H9 (cell line): Measurements from ENCODE around the gene SYNPO2. TPM values are rescaled to one million over a fixed set of nuclear protein-coding genes. Genes with fewer than 3 reads are reported as not detected.

Experiments
- DNase-seq: peaks from one replicate; pipeline ENCODE4 v3.0.0-alpha.2; 2017
- H2AFZ ChIP-seq: one replicate; pipeline ENCODE4 v1.6.1; 2013; ENCODE audit warnings: mild to moderate bottlenecking, low read length, control low read depth, moderate library complexity
- H2AK5ac ChIP-seq: 2 replicates; pipeline ENCODE4 v1.6.1; 2013; ENCODE audit warnings: low read length, control low read depth, mixed read lengths; ENCODE audit not compliant: insufficient read length
- H2BK120ac ChIP-seq: one replicate; pipeline ENCODE4 v1.6.1; 2013; ENCODE audit warnings: low read depth, mild to moderate bottlenecking, low read length, control low read depth, inconsistent platforms; ENCODE audit not compliant: poor library complexity, severe bottlenecking
- H2BK12ac ChIP-seq: 2 replicates; pipeline ENCODE4 v1.6.1; 2013; ENCODE audit warnings: low read length, control low read depth, mixed read lengths, low read depth; ENCODE audit not compliant: insufficient read length
- H2BK15ac ChIP-seq: 2 replicates; pipeline ENCODE4 v1.6.1; 2013; ENCODE audit warnings: low read depth, low read length, control low read depth
- H2BK20ac ChIP-seq: one replicate; pipeline ENCODE4 v1.6.1; 2013; ENCODE audit warnings: low read depth, mild to moderate bottlenecking, low read length, control low read depth, inconsistent platforms; ENCODE audit not compliant: poor library complexity, severe bottlenecking
- H2BK5ac ChIP-seq: 2 replicates; pipeline ENCODE4 v1.6.1; 2013; ENCODE audit warnings: low read length, control low read depth, mixed read lengths; ENCODE audit not compliant: insufficient read length
- H3K14ac ChIP-seq: 2 replicates; pipeline ENCODE4 v1.6.1; 2013; ENCODE audit warnings: low read length, control low read depth; ENCODE audit not compliant: insufficient read depth
- H3K18ac ChIP-seq: 2 replicates; pipeline ENCODE4 v1.6.1; 2013; ENCODE audit warnings: low read depth, mild to moderate bottlenecking, mixed read lengths, low read length, control low read depth; ENCODE audit not compliant: insufficient read length
- H3K23ac ChIP-seq: 2 replicates; pipeline ENCODE4 v1.6.1; 2013; ENCODE audit warnings: low read length, control low read depth, mixed read lengths, low read depth; ENCODE audit not compliant: insufficient read length
- H3K23me2 ChIP-seq: 2 replicates; pipeline ENCODE4 v1.6.1; 2013; ENCODE audit warnings: low read depth, mild to moderate bottlenecking, mixed read lengths, low read length, control low read depth; ENCODE audit not compliant: insufficient read length, poor library complexity, severe bottlenecking
- H3K27ac ChIP-seq: 2 replicates; pipeline ENCODE4 v1.5.1; 2013; ENCODE audit warnings: low read length, control low read depth, mixed read lengths, low read depth; ENCODE audit not compliant: insufficient read length
- H3K27me3 ChIP-seq: 2 replicates; pipeline ENCODE4 v1.6.1; 2013; ENCODE audit warnings: low read length, control low read depth, inconsistent platforms; ENCODE audit not compliant: insufficient read depth
- H3K4ac ChIP-seq: 2 replicates; pipeline ENCODE4 v1.6.1; 2013; ENCODE audit warnings: low read depth, mild to moderate bottlenecking, control low read depth, inconsistent platforms, low read length, moderate library complexity
- H3K4me1 ChIP-seq: 2 replicates; pipeline ENCODE4 v1.6.1; 2013; ENCODE audit warnings: low read length, control low read depth, inconsistent platforms; ENCODE audit not compliant: insufficient read depth
- H3K4me2 ChIP-seq: 2 replicates; pipeline ENCODE4 v1.6.1; 2013; ENCODE audit warnings: low read length, control low read depth, mixed read lengths; ENCODE audit not compliant: insufficient read length, insufficient read depth
- H3K56ac ChIP-seq: 2 replicates; pipeline ENCODE4 v1.6.1; 2013; ENCODE audit warnings: low read depth, mild to moderate bottlenecking, mixed read lengths, low read length, control low read depth; ENCODE audit not compliant: insufficient read length
- H3K79me1 ChIP-seq: 2 replicates; pipeline ENCODE4 v1.6.1; 2013; ENCODE audit warnings: low read depth, mild to moderate bottlenecking, moderate library complexity, low read length, control low read depth, inconsistent platforms; ENCODE audit not compliant: insufficient read depth, poor library complexity, severe bottlenecking
- H3K79me2 ChIP-seq: 2 replicates; pipeline ENCODE4 v1.6.1; 2013; ENCODE audit warnings: low read length, control low read depth, inconsistent platforms; ENCODE audit not compliant: insufficient read depth
- H3K9ac ChIP-seq: 2 replicates; pipeline ENCODE4 v1.6.1; 2013; ENCODE audit warnings: low read length, control low read depth, mixed read lengths; ENCODE audit not compliant: insufficient read length; ENCODE audit errors: extremely low read depth
- H3K9me3 ChIP-seq: one replicate; pipeline ENCODE4 v1.6.1; 2013; ENCODE audit warnings: low read depth, low read length, inconsistent platforms; ENCODE audit not compliant: control insufficient read depth
- H3T11ph ChIP-seq: one replicate; pipeline ENCODE4 v1.6.1; 2013; ENCODE audit warnings: mild to moderate bottlenecking, low read length, control low read depth, inconsistent platforms
- H4K20me1 ChIP-seq: one replicate; pipeline ENCODE4 v1.6.1; 2013; ENCODE audit not compliant: control insufficient read depth, insufficient read length, insufficient read depth
- H4K5ac ChIP-seq: 2 replicates; pipeline ENCODE4 v1.6.1; 2013; ENCODE audit warnings: low read depth, mild to moderate bottlenecking, mixed read lengths, low read length, control low read depth; ENCODE audit not compliant: insufficient read length
- H4K8ac ChIP-seq: replicated peaks from 2 replicates; pipeline ENCODE4 v1.6.1; 2013; ENCODE audit warnings: low read length, control low read depth, mixed read lengths, low read depth; ENCODE audit not compliant: insufficient read length
- H4K91ac ChIP-seq: 2 replicates; pipeline ENCODE4 v1.6.1; 2013; ENCODE audit warnings: low read depth, mild to moderate bottlenecking, moderate library complexity, mixed read lengths, low read length, control low read depth; ENCODE audit not compliant: insufficient read length
- H3K27ac Mint-ChIP-seq, 3 experiments: 2 replicates in 2 of 3; 3 replicates in 1 of 3; pipeline ENCODE4 v1.8.0; 2020 to 2021; ENCODE audit warnings: mixed read lengths in 3 of 3, mild to moderate bottlenecking in 1 of 3, moderate library complexity in 1 of 3
- H3K27me3 Mint-ChIP-seq: 2 replicates; pipeline ENCODE4 v1.8.0; 2021; ENCODE audit warnings: low read depth, mild to moderate bottlenecking, moderate library complexity, mixed read lengths
- H3K36me3 Mint-ChIP-seq, 3 experiments: 2 replicates in 2 of 3; 3 replicates in 1 of 3; pipeline ENCODE4 v1.8.0; 2020 to 2021; ENCODE audit warnings: low read depth in 3 of 3, mixed read lengths in 3 of 3; ENCODE audit not compliant: insufficient read depth in 1 of 3
- H3K4me1 Mint-ChIP-seq, 2 experiments: 2 replicates each; pipeline ENCODE4 v1.8.0; 2020; ENCODE audit warnings: mixed read lengths in 2 of 2
- H3K4me3 Mint-ChIP-seq, 2 experiments: 2 replicates in 1 of 2; 3 replicates in 1 of 2; pipeline ENCODE4 v1.8.0; 2020 to 2021; ENCODE audit warnings: mild to moderate bottlenecking in 2 of 2, mixed read lengths in 2 of 2, moderate library complexity in 1 of 2
- H3K9me3 Mint-ChIP-seq, 2 experiments: 2 replicates in 1 of 2; 3 replicates in 1 of 2; pipeline ENCODE4 v1.8.0; 2020; ENCODE audit warnings: mild to moderate bottlenecking in 2 of 2, mixed read lengths in 2 of 2, moderate library complexity in 1 of 2
- CTCF ChIP-seq: fragments of 200-600 bp; sonication (generic); conservative IDR thresholded peaks from 3 replicates; pipeline ENCODE4 v1.8.0; 2021; ENCODE audit warnings: antibody characterized with exemption, mild to moderate bottlenecking
- WGBS: extraction: QIAGEN DNeasy Blood & Tissue Kit; methylation state at CpG from one replicate; pipeline ENCODE4 v1.1.7; 2013; ENCODE audit warnings: missing lambda C conversion rate, low lambda C conversion rate, mixed read lengths; ENCODE audit not compliant: insufficient read length; ENCODE audit errors: extremely low coverage; 5-methylcytosine and 5-hydroxymethylcytosine counted together
- total RNA-seq: library from RNA; stranded (reverse); gene quantifications from 2 replicates; pipeline ENCODE4 v1.2.1, GENCODE V29; 2021

The SYNPO2 gene
- total RNA-seq, 1 experiment from 2014 or later, result 1.1 TPM

- no peak overlapping the region for H4K8ac ChIP-seq
- H3K4me3 Mint-ChIP-seq, result no peak overlapping the region
- no peak overlapping the region for H2BK12ac ChIP-seq
- no peaks in the 10 kb centered on the region for H3K27me3 Mint-ChIP-seq
- H3K79me1 ChIP-seq, result no peaks in the 10 kb centered on the region
- no peaks in the 10 kb centered on the region for H3K9me3 Mint-ChIP-seq
- no CpG with 5 or more reads among the region's 1 CpG for WGBS
- H3K27me3 ChIP-seq, result no peaks in the 10 kb centered on the region
- no peaks in the 10 kb centered on the region for H3K4me1 ChIP-seq
- no peak overlapping the region for H2BK5ac ChIP-seq
- H4K5ac ChIP-seq, result no peak overlapping the region
- H3K27ac Mint-ChIP-seq, result no peak overlapping the region
- no peaks in the 10 kb centered on the region for H3K9me3 ChIP-seq
- H3K4me1 Mint-ChIP-seq, result no peaks in the 10 kb centered on the region
- H3K23me2 ChIP-seq, result no peaks in the 10 kb centered on the region
- no peak overlapping the region for H4K91ac ChIP-seq
- no peak for TF ChIP-seq CTCF
- H2BK15ac ChIP-seq, result no peak overlapping the region
- no peak overlapping the region for H3K27ac ChIP-seq
- no peak overlapping the region for H2BK120ac ChIP-seq
- H3K56ac ChIP-seq, result no peak overlapping the region
- no peak overlapping the region for H3K9ac ChIP-seq
- no peak for DNase-seq
- no peak overlapping the region for H3T11ph ChIP-seq
- no peak overlapping the region for H3K14ac ChIP-seq
- H3K79me2 ChIP-seq, result no peaks in the 10 kb centered on the region
- no peak overlapping the region for H3K18ac ChIP-seq
- H4K20me1 ChIP-seq, result no peaks in the 10 kb centered on the region
- no peak overlapping the region for H2AFZ ChIP-seq
- no peak overlapping the region for H3K4me2 ChIP-seq
- H2BK20ac ChIP-seq, result no peak overlapping the region
- no peak overlapping the region for H3K4ac ChIP-seq
- no peaks in the 10 kb centered on the region for H3K36me3 Mint-ChIP-seq
- H3K23ac ChIP-seq, result no peak overlapping the region
- H2AK5ac ChIP-seq, result no peak overlapping the region
Measured at GRCh38 chr4:118930255-118930654, 41.6 kb downstream of the SYNPO2 start.
